HT1080 (cell line): Measurements from ENCODE around the gene PTGER3. TPM values are rescaled to one million over a fixed set of nuclear protein-coding genes. Genes with fewer than 3 reads are reported as not detected.
"Not testable (repeated sequence)": the region's sequence is repeated elsewhere in the genome, so short reads cannot be mapped to it uniquely, and the experiment has no call there.

Experiments used
- DNase-seq: peaks from one replicate; pipeline ENCODE4 v3.0.0-alpha.2; 2015; ENCODE audit warnings: low read depth
- total RNA-seq: library from RNA; depleted of rRNA; stranded (reverse); fragments of >200 nt; shearing (Covaris generic); gene quantifications from 2 replicates; pipeline ENCODE4 v1.2.3, GENCODE V29; 2014

The PTGER3 gene
- total RNA-seq, 1 experiment from 2014 or later = not detected

DNA sequence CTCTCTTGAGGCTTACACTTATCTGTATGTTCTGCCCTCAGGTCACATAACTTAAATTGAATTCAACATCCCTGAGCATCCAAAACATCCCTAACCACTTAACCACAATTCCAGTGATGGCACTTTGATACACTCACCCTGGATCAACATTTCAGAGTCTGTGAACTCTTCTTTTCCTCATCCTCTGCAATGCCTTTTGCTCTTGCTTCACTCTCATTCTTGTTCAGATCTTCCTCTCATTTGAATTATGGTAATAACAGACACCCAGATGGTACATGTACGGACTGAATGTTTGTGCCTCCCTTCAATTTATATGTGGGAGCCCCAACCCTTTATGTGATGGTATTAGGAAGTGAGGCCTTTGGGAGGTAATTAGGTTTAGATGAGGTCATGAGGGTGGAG, 33.4 kb downstream of the PTGER3 start:
- no peak for DNase-seq

DNA sequence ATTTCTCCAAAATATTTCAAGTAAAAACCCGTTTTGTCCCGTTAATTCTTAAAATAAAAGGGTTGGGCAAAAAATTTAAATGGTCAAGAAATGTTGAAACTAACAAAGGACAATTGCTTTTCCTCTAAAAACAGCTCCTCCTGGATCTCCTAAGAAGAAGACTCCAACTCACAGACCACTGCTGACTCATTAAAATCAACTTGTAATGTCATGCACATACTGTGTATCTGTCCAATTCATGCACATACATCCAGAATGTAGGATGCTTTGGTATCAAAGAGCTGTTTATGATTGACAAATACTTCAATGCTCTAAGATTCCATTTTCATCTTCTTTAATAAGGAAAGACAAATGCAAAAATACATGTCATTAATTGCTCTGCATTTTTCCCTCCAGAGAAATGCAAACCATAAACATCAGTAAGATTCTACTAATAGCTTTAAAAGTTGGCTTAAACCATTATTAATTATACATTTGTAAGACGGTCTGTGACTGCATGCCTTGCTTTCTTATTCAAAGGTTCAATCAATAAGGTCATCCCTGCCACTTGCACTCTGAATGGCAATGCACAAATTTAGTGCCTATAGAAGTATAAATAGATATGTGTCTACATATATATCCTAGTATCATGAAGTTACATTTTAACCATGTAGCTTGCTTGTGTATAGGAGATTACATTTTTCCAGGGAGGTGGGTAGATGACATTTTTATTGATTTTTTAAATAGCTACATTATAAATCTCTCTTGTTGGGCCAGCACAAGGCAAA, 44.7 kb downstream of the PTGER3 start:
- no peak for DNase-seq

DNA sequence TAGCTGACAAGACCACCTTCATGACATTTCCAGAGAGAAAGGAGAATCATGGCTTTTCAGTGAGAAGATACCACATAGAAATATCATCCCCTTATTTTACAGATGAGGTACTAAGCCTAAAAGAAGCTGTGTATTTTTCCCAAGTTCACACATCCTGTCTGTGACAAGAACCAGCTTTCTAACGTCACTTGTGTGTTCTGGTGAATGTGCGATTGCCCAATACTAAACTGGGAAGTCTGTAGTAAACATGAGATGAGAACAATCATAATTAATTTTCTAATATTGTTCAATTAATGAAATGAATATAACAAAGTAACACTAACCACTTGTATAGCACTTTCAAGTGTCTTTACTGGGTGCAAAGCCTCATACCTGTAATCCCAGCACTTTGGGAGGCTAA, 46.0 kb downstream of the PTGER3 start:
- no peak for DNase-seq

DNA sequence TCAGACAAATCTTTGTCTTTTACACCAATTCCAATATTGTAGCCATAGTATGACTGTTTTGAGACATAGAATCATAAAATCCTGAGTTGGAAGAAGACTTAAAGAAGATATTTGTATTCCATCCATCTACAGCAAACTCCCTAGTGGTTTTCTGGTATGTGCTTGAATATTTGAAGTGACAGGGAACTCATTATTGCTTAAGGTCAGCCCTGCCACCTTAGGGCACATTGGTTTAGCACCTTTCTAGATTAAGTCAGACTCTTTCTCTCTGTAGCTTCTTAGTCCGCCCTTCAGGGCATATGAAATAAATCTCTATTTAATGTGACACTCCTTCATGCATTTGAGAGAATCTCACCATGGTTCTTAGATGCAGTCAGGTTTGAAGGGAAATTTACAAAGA, 49.8 kb downstream of the PTGER3 start:
- DNase-seq = no peak

DNA sequence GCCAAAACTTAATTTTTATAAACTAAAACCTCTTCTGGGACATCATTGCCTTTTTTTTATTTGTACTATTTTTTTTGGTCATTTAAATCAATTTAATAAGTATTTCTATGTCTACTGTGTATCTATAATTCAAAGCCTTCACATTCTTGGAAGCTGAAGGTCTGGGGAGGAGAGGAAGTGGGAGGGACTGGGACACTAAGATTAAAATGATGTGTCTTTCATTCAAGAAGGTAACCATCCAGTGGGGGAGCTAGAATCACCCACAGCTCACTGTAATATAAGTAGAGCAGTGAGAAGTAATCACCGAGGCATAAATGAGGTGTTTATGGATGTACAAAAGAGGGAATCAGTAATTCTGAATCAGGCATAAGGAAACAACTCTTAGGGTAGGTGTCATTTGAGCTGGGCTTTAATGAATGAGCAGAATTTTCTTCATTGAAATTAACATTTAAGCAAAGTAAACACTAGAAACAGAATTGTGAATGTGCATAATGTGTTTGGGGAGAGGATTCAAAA, 52.8 kb downstream of the PTGER3 start:
- DNase-seq = no peak

DNA sequence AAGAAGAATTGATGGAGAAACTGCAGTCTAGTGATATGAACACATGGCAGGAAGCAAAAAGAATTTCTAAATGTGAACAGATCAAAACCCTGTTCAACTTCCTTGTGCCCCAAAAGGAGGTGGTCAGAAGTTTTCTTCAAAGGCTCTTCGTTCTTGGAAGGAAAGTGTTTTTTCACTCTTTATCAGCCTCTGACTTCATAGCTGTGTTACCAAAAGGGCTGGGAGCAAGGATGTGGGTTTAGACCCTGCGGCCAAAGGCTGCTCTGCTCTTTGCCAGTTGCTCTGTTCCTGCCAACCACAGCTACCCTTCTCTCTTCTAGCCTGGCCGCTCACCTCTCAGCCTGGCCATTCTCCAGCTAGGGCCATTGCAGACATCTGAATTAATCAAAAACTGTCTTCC, 53.8 kb downstream of the PTGER3 start:
- no peak for DNase-seq

DNA sequence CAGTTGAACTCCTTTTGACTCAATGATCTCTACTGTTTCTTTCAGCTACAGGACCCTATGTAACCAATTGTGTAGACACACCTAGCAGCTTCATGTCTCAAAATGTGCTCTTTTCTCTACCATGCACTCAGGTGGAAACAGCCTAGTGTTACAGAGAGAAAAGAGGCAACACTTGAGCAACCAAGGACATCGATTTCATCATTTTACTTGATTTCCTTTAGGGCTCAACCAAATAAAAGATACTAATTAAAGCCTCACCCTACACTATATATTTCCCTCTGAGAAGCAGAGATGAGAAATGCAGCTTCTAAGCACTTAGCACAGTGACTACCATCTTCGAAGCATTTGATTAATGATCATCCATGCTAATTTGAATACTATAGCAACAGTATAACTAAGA, 55.1 kb downstream of the PTGER3 start:
- DNase-seq = no peak

DNA sequence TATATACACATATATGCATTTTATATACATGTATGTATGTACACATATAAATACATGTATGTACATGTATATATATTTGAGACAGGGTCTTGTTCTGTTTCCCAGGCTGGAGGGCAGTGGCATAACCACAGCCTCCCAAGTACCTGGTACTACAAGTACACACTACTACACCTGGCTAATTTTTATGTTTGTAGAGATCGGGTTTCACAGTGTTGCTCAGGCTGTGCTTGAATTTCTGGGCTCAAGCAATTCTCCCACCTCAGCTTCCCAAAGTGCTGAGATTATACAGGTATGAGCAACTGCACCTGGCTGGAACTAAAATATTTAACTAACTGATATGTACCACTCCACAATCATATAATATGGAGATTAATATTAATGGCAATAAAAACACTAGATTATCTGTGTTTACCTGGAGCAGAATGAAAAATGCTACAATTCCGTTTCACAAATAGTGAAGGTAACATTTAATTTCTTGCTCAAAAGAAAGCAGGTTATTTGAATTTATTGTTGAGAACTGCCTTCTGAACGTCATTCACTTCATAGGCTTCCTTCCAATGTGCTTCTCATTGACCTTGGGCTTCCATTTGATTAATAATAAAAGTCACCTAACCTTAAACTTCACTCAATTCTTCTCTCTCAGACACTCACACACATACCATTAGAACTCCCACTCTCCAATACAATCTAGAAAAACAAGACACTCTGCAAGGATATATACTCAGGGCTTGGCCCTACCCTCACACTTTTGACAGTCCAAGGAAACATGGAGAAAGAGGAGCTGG, 57.0 kb downstream of the PTGER3 start:
- DNase-seq = no peak

DNA sequence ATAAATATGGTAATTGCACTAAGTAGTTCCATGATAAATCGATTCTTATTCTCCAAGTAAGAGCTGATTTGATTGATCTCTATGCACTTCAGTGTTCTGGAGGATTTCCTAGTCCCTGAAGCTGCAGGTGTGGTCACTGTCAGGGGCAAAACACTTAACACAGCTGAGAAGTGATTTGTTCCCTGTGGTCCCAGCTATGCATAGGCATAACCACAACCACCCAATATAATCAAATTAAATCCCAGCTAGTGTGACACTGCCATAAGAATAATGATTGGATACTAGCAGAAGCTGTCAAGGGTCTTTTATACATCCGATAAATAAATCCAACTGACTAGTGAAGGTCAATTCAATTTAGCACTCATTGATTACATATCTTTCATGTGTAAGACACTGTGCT, 60.1 kb downstream of the PTGER3 start:
- DNase-seq = no peak

DNA sequence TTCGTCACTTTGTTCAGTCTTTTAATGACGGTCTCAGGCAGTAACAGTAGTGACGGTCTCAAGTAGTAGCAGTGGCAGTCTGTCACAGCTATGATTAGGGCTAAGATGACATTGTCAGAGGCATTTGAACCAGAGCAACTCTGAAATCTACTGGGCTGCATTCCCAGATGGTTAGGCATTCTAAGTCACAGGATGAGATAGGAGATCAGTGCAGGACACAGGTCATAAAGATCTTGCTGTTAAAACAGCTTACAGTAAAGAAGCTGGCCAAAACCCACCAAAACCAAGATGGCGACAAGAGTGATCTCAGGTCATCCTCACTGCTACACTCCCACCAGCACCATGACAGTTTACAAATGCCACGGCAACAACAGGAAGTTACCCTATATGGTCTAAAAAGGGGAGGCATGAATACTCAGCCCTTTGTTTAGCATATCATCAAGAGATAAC, 61.8 kb downstream of the PTGER3 start:
- not testable (repeated sequence) for DNase-seq

DNA sequence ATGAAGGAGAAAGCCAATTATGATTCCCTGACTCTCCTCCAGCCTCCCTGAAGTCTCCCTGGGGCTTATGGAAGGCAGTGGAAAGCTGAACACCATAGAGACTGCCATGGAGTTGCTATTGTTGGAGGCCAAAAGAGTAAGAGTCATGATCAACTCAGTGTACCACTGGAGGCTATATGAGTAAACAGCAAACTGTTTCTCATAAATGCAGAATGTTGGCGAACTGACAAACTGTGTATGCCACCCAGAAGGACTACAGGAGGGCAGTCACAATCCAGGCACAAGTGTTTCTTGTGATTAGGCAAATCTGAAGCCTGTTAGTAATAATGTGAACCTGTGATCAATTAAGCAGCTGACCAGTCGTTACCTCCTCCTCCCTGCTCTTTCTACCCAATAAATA, 62.3 kb downstream of the PTGER3 start:
- DNase-seq = not testable (repeated sequence)

DNA sequence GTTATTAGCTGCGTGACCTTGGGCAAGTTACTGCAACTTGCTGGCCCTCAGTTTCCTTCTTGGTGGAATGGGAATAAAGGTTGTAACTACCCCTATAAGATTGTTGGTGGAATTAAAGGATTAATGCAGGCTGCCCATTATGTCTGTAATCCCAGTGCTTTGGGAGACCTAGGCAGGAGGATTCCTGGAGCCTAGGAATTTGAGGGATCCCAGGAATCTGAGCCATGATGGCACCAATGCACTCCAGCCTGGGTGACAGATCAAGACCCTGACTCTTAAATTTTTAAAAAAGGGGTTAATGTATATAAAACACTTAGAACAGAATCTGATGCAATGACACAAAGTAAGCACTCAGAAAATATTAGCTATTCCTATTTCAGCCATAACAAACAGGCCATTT, 67.3 kb downstream of the PTGER3 start:
- no peak for DNase-seq

DNA sequence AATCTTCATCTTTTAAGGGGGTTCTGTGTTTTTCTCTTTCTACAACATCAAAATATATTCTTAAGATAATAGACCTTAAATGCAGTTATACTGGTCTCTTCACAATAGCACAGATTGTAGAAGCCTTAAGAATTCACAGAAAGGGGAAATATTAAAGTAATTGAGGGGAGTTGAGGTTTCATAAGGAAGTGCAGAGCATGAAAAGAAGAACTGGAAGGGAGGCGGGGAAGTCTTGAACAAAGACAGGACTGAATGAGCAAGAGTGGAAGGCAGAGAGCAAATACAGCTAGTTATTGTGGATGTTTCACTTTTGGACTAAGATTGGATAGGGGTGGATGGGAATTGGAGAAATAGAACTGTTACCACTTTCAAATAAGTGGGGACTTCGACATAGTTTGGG, 67.7 kb downstream of the PTGER3 start:
- no peak for DNase-seq

DNA sequence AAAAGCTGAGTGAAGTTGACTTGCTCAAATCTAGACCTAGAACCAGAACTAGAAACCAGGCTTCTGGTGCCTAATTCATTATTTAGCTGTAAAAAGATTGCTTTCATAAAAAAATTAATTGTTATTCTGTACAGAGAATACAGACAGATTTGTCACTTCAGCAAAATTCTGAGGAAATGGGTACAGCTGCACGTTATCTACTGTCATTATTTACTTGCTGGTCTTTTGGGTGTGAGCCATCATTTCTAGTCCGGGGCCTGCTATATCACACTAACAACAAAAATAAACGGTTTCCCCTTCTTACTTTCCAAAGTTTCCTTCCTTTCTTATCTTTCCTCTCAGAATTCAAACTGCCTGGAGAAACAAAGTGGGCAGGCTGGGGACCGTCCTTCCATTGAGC, 68.3 kb downstream of the PTGER3 start:
- no peak for DNase-seq

DNA sequence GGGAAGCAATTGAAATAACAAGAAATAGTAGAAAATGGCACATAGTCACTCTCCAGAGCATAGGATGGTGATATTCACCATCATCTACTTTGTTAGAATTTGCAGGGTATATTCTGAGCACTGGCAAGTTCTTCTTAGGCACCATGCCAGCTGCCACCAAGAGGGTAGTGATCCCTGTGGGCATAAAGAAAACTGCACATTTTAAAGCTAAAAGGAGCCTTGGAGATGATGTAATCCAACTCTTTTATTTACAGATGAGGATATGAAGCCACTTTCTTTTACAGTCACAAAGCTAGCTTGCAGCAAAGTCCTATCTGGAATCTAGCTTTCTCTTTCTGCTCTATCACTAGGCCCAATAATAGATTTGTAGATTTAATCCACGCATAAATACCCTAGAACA, 69.0 kb downstream of the PTGER3 start:
- no peak for DNase-seq

DNA sequence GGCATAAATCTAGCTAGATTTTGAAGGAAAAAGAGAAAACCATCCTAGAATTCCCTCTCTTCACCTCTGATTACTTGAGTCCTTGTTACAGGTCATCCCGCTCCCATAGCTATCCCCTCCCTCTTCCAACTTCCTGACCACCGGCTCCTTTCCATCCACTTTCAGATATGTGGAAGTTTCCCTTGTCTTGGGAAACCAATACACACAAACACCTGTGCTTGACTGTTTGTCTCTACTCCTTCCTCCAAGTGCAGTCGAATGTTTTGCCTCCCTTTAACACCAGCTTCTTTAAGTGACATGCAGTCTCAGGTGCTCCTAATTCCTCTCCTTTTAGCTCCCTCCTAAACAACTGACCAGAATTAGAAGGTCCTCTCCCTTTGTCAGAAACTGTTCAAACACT, 70.0 kb downstream of the PTGER3 start:
- DNase-seq = no peak

DNA sequence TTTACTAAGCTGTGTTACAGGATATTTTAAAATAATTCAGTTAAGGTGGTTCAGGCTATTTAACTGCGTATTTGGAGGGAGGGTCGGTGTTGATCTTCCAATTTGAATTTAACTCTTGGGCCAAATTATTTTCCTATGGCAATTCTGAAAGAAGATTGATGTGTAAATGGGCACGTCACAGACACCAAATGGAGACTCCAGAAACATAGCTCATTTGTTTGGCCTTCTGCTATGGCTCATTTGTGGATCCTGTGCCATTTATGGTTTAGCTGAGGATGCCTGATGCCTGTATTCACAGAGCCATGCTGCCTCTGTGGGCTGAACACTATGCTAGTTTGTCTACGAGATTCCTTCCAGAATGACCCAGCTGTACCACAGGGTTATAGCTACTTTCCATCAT, 70.6 kb downstream of the PTGER3 start:
- no peak for DNase-seq

DNA sequence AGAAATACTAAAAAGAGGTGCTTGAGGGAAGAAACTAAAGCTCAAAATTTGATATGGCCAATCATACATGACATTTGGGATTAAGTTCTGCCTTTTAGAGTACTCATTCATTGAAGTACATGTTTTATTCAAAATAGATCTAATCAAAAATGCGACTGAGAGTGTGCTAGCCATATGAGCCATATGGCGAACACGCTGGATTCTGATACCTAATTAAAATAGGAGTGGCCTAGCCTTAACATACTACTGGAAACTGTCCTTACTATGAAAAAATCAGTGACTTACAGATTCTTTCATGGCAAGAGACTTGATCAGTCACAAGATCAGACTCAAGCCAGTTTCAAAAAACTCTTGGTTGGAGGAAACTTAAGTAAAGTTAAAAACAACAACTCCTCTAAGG, 73.9 kb downstream of the PTGER3 start:
- no peak for DNase-seq

DNA sequence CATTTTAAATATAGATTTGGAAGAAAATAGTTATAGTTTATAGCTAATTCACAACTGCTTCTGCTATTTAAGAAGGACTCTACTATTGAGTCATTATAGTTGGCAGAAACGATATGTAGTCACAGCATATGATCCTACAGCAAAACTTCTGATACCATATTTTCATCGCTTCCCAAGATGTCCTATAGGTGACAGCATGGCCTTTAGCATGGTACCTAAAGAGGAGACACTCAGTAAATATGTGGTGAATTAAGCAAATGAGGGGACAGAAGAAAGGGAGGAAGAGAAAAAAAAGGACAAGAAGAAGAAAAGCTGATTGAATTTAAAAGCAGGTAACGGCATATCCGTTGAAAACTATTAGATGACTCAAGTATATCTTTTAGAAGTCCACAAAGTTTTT, 77.2 kb downstream of the PTGER3 start:
- no peak for DNase-seq

DNA sequence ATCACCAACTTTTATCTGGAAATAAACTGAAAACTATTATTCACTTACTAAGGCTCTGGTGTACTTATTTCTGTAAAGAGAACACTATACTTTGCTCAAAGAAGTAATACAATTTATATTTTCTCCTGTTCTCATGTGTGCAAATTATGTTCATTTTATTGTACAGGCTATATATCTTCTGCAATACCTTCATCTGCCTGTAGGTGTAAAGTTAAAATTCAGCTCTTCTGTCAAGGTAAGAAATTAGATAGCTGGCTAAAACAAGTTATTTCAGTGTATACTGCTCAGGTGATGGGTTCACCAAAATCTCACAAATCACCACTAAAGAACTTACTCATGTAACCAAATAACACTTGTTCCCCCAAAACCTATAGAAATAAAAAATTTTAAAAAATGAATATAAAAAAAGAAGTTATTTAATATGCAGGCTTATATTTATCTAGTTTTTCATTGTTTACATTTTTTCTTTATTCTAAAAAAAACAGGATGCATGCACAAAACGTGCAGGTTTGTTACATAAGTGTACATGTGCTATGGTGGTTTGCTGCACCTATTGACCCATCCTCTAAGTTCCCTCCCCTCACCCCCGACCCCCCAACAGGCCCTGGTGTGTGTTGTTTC, 81.5 kb downstream of the PTGER3 start:
- no peak for DNase-seq

DNA sequence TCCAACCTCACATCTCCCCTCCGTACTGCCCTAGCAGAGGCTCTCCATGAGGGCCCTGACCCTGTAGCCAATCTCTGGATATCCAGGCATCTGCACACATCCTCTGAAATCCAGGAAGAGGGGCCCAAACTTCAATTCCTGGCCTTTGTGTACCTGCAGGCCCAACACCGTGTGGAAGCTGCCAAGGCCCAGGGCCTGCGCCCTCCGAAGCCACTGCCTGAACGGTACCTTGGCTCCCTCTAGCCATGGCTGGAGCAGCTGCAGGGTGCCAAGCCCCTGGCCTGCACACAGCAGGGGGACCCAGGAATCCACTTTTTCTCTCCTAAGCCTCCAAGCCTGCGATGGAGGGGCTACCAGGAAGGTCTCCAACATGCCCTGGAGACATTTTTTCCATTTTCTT, 84.2 kb downstream of the PTGER3 start:
- DNase-seq = no peak

DNA sequence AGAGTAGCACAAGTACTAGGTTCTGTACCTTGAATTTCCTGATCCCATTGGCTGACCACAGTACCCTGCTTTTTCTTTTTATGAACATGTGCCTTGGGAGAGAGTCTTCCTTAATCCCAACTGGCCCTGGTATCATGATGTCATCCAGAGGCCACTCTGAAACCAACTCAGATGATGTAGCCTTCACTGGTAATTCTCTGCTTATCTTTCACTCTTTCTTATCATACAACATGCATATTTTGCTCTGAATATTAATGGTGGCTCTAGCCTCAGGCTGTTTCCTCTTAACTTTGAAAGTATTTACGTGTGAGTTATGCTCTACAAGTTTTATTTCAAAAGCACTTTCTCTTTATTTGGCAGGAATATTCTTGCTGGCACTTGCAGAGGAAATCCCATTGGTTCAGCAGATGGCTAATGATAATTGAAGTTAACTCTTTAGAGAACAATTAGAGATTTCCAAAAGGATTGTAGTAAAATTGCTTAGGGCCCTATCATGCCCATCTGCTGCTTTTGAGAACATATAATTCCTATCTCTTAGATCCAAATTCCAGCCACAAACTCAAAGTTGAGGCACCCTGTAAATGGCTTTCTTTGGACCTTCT, 86.1 kb downstream of the PTGER3 start:
- no peak for DNase-seq
